NCI-H1694 treated with DMSO at 0.1 percent for 48 hours (cell line): ENCODE data around the gene MAP7D1.
A peak's percentile ranks its signal among the peaks of the same experiment; 100 is the strongest.
"Not testable (repeated sequence)": the region's sequence is repeated elsewhere in the genome, so short reads cannot be mapped to it uniquely, and the experiment has no call there.

Experiments used
- DNase-seq: peaks from one replicate; lab custom pipeline; 2025; lab: John Stamatoyannopoulos, UW

MAP7D1 gene

GRCh38 chr1:36168514-36168913 is 12.6 kb downstream of the MAP7D1 start:
- no peak for DNase-seq

GRCh38 chr1:36170643-36171412 is 14.9 kb downstream of the MAP7D1 start:
- DNase-seq = no peak

- no peak for DNase-seq
Observed at GRCh38 chr1:36172017-36172747, 16.2 kb downstream of the MAP7D1 start.

- DNase-seq = no peak
Observed at GRCh38 chr1:36172983-36173382, 17.0 kb downstream of the MAP7D1 start.

- no peak for DNase-seq
Observed at GRCh38 chr1:36174713-36175112, 18.8 kb downstream of the MAP7D1 start.

GRCh38 chr1:36175137-36176095 is 19.5 kb downstream of the MAP7D1 start:
- no peak for DNase-seq

GRCh38 chr1:36176106-36176949 is 20.4 kb downstream of the MAP7D1 start:
- no peak for DNase-seq

- DNase-seq = no peak
Observed at GRCh38 chr1:36177589-36178431, 21.9 kb downstream of the MAP7D1 start.

GRCh38 chr1:36178471-36179219 is 22.7 kb downstream of the MAP7D1 start:
- DNase-seq = no peak

GRCh38 chr1:36179220-36179600 is 23.2 kb downstream of the MAP7D1 start:
- DNase-seq = no peak

- DNase-seq = no peak
Observed at GRCh38 chr1:36182734-36183133, 26.8 kb downstream of the MAP7D1 start.

GRCh38 chr1:36183309-36183856 is 27.4 kb downstream of the MAP7D1 start:
- DNase-seq = no peak

GRCh38 chr1:36187800-36188593 is 32.0 kb downstream of the MAP7D1 start:
- DNase-seq = peak; percentile 65

GRCh38 chr1:36196805-36197204 is 40.8 kb downstream of the MAP7D1 start:
- DNase-seq = not testable (repeated sequence)

GRCh38 chr1:36198641-36199040 is 42.7 kb downstream of the MAP7D1 start:
- no peak for DNase-seq

GRCh38 chr1:36199934-36200741 is 44.2 kb downstream of the MAP7D1 start:
- DNase-seq = no peak

GRCh38 chr1:36203027-36203553 is 47.1 kb downstream of the MAP7D1 start:
- no peak for DNase-seq
